Pulmonary artery endothelial cell (primary cell): ENCODE results near the gene STOM. TPM values are rescaled to one million over a fixed set of nuclear protein-coding genes. Genes with fewer than 3 reads are reported as not detected.

Experiments
- DNase-seq: peaks from one replicate; pipeline ENCODE4 v3.0.0-alpha.2; 2011; ENCODE audit warnings: low read depth, low spot score
- total RNA-seq: library from RNA; depleted of rRNA; stranded (reverse); fragments of >200 nt; gene quantifications from 2 replicates; pipeline ENCODE4 v1.2.3, GENCODE V29; 2014

Gene STOM
- total RNA-seq, 1 donor from 2014 or later: 196 TPM

GRCh38 chr9:121371495-121372061 lies 1.5 kb upstream of the STOM start:
- DNase-seq: no peak

- no peak for DNase-seq
These were observed 1.3 kb downstream of the STOM start for GRCh38 chr9:121368745-121369144.

- DNase-seq: no peak
These were observed 1.9 kb downstream of the STOM start for GRCh38 chr9:121368138-121368522.

- no peak for DNase-seq
These were observed 2.5 kb downstream of the STOM start for GRCh38 chr9:121367306-121368137.

- DNase-seq: no peak
These were observed 3.3 kb downstream of the STOM start for GRCh38 chr9:121366611-121367192.

- no peak for DNase-seq
These were observed 4.5 kb downstream of the STOM start for GRCh38 chr9:121365564-121365963.

- no peak for DNase-seq
These were observed 5.2 kb downstream of the STOM start for GRCh38 chr9:121364886-121365285.

GRCh38 chr9:121364077-121364476 lies 6.0 kb downstream of the STOM start:
- DNase-seq: no peak

GRCh38 chr9:121363622-121363961 lies 6.5 kb downstream of the STOM start:
- DNase-seq: no peak

- DNase-seq: no peak
These were observed 7.0 kb downstream of the STOM start for GRCh38 chr9:121362813-121363621.

- DNase-seq: peak; percentile 51
These were observed 9.3 kb downstream of the STOM start for GRCh38 chr9:121360601-121361374.

GRCh38 chr9:121359351-121360294 lies 10.4 kb downstream of the STOM start:
- DNase-seq: no peak

GRCh38 chr9:121358751-121359150 lies 11.3 kb downstream of the STOM start:
- no peak for DNase-seq

GRCh38 chr9:121357011-121357410 lies 13.0 kb downstream of the STOM start:
- DNase-seq: no peak

- no peak for DNase-seq
These were observed 15.3 kb downstream of the STOM start for GRCh38 chr9:121354762-121355161.

- peak; percentile 92 for DNase-seq
These were observed 15.9 kb downstream of the STOM start for GRCh38 chr9:121354141-121354540.

- DNase-seq: no peak
These were observed 16.6 kb downstream of the STOM start for GRCh38 chr9:121353241-121354061.

- DNase-seq: peak; percentile 93
These were observed 19.0 kb downstream of the STOM start for GRCh38 chr9:121350993-121351561.

GRCh38 chr9:121350036-121350435 lies 20.0 kb downstream of the STOM start:
- no peak for DNase-seq
